ENCODE results near the gene PXK.
"Not testable (repeated sequence)": the region's sequence is repeated elsewhere in the genome, so short reads cannot be mapped to it uniquely, and the experiment has no call there.

The PXK gene

DNA sequence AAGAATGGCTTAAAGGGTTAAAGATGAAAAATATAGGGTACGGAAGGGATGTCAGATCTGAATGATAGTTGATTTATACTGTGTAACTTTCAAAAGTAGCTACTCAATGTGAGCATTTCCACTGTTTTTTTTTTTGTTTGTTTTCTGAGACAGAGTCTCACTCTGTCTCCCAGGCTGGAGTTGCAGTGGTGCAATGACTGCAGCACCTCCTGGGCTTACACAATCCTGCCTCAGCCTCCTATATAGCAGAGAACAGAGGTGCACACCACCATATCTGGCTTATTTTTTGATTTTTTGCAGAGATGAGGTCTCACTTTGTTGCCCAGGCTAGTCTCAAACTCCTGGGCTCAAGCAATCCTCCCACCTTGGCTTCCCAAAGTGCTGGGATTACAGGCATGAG lies 9.9 kb upstream of the PXK start:
- in situ Hi-C loops (cut with HindIII; ENCODE audit: low sequenced_read_pairs) = loop anchor here (5.0 kb wide), 1 partner anchor 90 kb away; no protein-coding TSS in a partner anchor

DNA sequence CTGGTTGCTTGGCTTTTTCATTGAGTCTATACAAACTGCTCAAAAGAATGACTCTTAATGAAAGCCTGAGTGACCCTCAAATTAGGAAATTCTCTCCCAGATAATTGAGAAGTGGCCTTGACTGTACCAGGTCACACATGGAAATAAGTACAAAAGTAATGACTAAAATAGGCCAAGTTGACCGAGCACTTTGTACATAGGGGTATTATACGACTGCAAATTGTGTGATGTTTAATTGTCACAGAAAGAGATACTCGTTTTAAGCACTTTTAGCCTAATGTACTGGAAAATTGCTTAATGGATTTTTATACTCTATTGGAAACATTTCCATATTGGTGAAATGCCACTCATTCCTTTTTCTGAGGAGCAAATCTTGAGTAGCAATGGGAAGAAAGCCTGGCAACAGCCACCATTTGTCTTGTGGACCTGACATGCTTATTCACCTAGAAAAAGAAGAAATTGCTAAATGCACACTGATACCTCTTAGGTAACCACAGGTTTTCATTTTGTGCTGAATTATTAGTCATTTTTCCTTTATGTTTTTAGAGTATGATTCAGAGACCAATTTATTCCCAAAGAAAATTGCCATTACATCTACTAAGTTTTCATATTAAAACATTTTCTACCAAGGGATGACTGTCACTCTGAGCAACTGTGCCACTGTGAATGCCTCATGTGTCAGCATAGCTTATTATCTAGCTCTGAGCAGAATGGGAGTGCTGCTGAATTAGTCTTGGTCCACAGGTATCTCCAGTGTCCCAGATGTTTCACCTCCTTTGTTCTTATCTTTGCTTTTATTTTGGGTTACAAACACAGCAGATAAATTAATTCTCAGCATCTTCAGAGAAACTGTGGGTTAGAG lies 8.9 kb upstream of the PXK start:
- in situ Hi-C loops (cut with HindIII; ENCODE audit: low sequenced_read_pairs) = loop anchor here (5.0 kb wide), 1 partner anchor 89 kb away; no protein-coding TSS in a partner anchor

DNA sequence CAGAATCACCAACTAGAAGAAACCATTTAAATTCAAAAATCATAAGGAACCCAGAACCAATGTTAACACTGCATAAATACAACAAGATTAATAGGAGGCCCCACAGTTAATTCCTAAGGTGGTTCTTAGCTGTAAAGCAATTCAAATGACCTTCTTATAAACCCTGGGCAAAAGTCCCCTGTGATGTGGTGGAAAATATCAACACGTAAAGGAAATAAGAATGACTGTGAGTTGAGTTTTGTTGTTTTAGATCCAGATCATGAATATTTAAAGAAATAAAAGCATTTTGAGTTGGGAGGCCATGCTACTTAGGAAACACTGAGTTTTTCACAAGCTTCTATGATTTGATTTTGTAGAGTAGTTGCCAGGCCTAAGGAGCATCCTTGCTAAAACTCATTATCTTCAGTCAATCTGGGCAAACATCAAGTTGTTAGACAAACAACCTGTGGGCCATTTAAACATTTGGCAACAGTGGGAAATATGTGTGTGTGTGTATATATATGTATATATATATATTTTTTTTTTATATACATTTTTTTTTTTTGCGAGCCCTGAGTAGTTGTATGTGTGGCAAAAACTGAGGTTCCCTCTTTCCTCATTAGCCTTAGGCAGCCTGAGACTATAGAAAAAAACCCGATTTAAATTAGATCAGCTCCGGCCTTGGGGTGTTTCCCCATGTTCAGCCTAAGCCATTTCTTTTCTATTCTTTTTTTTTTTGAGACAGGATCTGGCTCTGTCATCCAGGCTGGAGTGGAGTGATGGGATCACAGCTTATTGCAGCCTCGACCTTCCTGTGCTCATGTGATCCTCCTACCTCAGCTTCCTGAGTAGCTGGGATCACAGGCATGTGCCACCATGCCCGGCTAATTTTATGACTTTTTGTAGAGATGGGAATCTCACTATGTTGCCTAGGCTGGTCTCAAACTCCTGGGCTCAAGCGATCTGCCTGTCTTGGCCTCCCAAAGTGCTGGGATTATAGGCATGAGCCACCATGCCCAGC lies 8.0 kb upstream of the PXK start:
- in situ Hi-C loops (cut with HindIII; ENCODE audit: low sequenced_read_pairs) = loop anchor here (5.0 kb wide), 1 partner anchor 88 kb away; no protein-coding TSS in a partner anchor

DNA sequence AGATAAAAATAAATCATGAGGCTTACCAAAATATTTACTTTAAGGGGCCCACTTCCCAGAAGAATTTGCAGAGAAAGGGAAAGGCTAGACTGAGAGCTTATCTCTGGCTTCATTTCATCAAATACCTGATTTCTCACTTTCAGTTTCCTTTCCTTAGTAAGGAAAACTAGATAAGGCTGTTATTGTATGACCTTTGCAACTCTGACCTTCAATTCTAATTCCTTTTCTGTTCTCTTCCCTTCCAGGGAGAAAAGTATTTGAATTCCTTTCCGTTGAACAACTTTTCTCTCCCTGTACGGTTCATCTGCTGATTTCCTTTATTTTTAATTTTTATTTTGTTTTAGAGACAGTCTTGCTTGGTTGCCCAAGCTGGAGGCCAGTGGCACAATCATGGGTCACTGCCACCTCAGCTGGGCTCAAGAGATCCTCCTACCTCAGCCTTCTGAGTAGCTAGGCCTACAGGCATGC lies 7.1 kb upstream of the PXK start:
- in situ Hi-C loops (cut with HindIII; ENCODE audit: low sequenced_read_pairs) = no loop called here

DNA sequence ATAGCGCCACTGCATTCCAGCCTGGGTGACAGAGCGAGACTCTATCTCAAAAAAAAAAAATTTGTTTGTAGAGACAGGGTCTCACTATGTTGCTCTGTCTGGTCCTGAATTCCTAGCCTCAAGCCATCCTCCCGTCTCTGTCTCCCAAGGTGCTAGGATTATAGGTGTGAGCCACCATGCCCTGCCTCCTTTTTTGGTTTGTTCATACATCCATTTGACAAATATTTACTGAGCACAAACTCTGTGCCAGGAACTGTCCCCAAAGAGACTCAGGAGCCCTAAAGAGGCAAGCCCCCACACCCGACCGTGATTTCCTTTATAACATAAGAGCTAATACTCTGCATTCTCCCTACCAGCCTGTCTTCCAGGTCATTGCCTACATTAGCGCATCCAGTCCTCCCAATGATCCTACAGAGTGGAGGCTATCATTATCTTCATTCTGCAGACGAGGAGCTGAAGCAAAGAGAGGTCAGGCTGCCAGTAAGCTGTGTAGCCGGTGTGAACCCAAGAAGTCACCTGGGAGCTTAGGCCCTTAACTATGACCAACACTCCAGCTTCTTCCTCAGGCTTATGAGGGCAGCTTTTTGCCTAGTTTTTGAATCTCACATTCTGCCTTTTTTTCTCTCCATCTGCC lies 6.3 kb upstream of the PXK start:
- in situ Hi-C loops (cut with HindIII; ENCODE audit: low sequenced_read_pairs) = no loop called here

DNA sequence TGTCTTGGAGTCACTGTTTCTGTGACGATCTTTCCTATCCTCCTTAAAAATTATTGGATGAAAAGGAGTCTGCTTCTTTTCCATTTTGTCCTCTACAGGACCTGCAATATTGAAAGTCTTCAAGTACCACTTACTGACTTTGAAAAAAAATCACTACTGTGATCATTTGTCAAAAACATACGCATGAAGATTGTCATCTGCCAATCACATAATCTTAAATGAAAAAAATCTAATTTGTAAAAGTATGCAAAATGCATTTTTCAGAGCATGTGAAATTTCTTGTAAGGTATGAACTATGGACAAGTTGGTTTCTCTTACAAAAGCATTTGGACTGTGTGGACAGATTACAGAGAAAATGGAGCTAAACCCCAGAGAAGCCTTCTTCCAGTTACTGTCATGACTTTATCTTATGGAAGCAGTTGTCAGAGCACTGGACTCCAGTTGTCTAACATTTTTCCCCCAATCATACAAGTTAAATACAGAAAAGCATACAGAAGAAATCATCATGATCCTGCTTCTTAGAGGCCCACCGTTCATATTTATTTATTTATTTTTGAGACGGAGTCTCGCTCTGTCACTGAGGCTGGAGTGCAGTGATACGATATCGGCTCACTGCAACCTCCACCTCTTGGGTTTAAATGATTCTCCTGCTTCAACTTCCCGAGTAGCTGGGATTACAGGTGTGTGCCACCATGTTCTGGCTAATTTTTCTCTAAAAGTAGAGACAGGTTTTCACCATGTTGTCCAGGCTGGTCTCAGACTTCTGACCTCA lies 3.4 kb upstream of the PXK start:
- in situ Hi-C loops (cut with HindIII; ENCODE audit: low sequenced_read_pairs) = no loop called here

DNA sequence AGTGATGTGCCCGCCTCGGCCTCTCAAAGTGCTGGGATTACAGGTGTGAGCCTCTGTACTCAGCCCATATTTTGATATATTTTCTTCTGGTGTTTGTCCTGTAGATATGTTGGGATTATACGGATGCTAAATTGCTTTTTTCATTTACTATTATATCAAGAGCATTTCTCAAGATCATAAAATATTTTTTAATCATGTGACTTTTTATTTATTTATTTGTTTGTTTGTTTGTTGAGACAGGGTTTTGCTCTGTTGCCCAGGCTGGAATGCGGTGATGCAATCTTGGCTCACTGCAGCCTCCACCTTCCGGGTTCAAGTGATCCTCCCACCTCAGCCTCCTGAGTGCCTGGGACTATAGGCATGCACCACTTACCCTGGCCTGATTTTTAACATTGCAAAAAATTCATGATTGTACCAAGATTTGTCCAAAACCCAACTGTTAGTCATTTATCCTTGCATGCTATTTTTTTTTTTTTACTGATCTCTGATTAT lies 2.7 kb upstream of the PXK start:
- in situ Hi-C loops (cut with HindIII; ENCODE audit: low sequenced_read_pairs) = no loop called here

DNA sequence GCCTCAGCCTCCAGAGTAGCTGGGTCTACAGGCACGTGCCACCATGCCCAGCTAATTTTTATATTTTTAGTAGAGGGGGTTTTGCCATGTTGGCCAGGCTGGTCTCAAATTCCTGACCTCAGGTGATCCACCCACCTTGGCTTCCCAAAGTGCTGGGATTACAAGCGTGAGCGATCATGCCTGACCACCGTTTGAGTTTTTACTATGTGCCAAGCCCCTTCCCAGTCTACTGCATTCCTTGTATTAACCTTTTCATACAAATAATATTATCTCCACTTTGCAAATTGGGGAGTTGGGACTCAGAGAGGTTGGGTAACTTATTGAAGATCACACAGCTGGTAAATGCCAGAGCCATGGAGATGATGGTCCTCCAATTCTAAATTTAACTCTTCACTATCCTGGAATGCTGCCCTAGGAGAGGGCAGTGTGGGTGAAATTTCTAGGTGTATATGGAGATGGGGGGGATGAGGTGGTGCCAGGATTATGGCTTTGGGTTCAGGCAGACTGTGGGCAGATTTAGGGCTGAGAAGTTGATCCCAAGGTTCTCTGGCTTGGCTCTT lies 1.0 kb upstream of the PXK start:
- in situ Hi-C loops (cut with HindIII; ENCODE audit: low sequenced_read_pairs) = no loop called here

DNA sequence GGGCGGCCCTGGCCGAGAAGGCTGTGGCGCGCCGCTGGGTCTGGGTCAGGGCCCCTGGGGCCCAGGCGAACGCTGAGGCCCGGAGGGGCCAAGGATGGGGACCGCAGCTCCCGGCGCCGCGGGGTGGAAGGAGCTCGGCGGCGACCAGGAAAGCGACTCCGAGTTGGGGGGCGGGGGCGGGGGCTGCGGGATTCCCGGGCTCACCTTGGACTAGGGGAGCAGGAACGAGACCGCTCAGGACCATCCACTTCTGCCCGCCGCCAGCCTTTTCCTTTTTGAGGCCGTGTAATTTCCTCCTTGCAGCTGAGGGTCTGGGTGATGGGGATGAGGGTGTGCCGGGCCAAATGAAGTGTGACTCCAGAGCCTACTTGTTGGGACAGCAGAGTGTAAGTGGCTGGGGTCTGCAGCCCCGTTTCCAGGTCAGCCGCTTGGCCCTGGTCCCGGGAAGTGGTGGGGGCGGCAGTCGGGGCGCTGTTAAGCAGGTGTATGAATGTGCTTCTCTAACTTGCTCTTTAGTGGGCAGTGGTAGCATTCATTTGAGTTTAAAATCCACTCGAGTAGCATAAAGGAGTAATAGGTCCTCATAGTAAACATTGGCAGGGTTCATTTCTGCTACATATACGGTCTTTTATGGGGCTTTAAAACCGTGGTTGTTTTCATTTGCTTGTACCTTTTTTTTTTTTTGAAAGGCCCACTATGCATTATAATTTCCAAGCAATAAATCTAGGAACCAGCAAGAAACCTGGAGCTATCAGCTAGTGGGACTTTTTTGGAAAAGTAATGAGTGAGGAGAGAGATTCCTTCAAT lies 717 bp downstream of the PXK start:
- in situ Hi-C loops (cut with HindIII; ENCODE audit: low sequenced_read_pairs) = no loop called here

DNA sequence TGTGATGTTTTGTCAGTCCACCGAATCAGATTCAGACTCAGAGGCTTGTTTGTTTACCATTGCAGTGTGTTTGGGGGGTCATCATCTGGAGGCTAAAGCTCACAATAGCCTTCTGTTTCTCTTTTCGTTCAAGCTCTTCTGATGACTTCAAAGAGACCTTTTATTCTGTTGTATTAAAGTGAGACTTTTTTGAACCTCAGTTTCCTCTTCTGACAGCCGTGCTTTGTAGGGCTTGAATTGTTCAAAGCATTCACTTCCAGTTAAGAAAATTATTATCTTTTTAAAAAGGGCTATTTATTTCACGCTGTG lies 1.3 kb downstream of the PXK start:
- in situ Hi-C loops (cut with HindIII; ENCODE audit: low sequenced_read_pairs) = no loop called here

DNA sequence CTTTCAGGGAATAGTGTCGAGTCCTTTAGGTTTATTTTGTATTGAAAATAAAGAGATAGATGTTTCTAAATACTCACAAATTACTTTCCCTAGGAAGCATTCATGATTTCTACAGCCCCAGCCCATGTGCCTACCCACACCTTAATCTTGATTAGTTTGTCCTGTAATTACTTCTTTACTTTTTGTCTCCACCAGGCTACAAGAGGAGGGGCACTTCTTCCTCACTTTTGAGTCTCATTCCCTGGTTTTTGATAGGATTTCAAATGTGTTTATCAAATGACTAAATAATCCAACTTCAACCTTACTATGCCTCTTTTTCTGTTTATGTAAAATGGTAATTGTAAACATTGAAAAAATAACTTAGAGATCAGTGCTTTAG lies 1.8 kb downstream of the PXK start:
- in situ Hi-C loops (cut with HindIII; ENCODE audit: low sequenced_read_pairs) = no loop called here

DNA sequence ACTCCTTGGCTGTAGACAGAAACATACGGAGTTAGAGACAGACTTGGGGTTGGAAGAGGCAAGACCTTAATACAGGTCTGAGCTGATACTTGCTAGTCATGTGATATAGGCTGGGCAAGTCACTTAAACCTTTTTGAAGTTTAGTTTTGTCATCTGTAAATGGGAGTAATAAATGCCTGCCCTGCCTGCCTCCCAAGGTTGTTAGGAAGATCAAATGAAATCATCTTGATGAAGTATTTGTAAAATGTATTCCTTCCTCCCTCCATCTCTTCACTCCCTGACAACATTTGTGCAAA lies 2.9 kb downstream of the PXK start:
- in situ Hi-C loops (cut with HindIII; ENCODE audit: low sequenced_read_pairs) = no loop called here

DNA sequence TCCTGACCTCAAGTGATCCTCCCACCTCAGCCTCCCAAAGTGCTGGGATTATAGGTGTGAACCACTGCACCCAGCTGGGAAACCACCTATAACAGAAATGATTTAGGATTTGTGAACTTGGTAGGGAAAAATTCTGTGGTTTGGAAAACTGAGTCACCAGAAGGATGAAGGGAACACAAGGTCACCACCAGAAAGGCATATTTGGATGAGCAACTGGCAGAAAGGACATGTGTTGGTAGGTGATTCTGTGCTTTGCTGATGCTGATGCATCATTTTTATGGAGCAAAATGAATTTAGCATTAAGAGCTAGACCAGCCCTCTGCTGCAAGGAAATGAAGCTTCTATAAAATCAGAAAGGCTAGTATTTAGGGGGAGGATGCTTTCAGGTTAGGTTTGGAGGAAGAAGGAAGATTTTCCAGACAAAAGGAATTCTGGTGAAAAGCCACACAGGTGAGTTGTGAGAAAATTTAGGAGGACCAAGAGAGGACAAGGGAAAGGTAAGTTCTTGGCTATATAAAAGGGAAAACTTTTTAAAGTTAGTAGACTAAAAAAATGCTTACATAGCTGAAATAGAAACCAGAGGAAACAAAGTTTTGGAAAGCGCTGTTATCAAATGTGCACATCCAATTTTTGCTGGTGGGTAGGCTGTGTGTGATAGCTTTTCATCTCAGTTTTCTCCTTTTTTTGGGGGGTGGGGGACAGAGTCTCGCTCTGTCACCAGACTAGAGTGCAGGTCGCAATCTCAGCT lies 3.6 kb downstream of the PXK start:
- in situ Hi-C loops (cut with HindIII; ENCODE audit: low sequenced_read_pairs) = no loop called here

DNA sequence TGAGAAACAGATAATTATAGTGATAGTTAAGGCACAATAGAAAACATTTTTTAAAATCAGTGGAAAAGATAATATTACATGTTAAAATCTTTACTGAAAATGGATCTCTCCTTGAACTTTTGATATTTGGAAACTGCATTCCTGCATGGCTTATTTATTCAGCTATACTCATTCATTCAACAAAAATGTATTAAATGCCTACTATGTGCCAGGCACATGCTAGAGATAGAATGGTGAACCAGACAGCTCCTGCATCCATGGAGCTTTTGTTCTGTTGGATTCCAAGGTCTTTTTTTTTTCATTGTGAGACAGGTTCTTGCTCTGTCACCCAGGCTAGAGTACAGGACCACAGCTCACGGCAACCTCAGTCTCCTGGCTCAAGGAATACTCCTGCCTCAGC lies 4.5 kb downstream of the PXK start:
- in situ Hi-C loops (cut with HindIII; ENCODE audit: low sequenced_read_pairs) = no loop called here

DNA sequence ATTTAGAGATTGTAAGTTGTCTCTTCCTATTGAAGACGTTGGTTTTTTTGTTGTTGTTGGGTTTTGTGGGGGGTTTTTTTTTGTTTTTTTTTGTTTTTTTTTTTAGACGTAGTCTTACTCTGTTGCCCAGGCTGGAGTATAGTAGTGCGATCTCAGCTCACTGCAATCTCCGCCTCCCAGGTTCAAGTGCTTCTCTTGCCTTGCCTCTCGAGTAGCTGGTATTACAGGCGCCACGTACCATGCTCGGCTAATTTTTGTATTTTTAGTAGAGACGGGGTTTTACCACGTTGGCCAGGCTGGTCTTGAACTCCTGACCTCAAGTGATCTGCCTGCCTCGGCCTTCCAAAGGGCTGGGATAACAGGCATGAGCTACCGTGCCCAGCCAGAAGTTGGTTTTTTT lies 6.5 kb downstream of the PXK start:
- in situ Hi-C loops (cut with HindIII; ENCODE audit: low sequenced_read_pairs) = not testable (repeated sequence)

DNA sequence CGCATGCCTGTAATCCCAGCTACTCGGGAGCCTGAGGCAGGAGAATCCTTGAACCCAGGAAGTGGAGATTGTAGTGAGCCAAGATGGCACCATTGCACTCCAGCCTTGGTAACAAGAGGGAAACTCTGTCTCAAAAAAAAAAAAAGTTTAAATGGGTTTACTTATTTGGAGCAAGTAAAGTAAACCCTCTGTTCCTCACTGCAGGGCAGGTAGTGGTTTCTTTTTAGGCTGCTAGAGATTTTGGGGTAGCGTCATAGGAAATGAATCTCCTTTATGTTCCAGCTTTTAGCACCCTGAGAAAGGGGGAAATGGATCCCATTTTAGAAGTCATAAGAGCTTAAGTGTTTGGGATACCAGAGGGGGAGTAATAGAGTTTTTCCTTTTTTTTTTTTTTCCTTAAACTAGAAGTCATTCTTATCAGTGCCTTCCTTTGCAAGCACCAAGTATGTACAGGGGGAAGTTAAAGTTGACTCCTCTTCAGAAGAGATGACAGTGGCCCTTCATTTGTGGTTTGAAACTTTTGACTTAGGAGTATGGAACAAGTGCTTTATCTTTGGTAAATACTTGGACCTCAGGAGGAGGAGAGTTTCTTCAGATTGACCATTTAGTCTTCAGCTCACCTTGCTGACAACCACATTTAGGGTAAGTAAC lies 8.0 kb downstream of the PXK start:
- in situ Hi-C loops (cut with HindIII; ENCODE audit: low sequenced_read_pairs) = no loop called here

DNA sequence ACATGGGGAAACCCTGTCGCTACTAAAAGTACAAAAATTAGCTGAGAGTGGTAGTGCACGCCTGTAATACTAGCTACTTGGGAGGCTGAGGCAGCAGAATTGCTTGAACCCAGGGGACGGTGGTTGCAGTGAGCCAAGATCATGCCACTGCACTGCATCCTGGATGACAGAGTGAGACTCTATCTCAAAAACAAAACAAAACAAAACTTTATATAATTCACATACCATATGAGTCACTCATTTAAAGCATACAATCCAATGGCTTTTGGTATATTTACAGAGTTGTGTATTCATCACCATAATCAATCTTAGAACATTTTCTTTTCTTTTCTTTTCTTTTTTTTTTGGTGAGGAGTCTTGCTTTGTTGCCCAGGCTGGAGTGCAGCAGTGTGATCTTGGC lies 8.7 kb downstream of the PXK start:
- in situ Hi-C loops (cut with HindIII; ENCODE audit: low sequenced_read_pairs) = no loop called here

DNA sequence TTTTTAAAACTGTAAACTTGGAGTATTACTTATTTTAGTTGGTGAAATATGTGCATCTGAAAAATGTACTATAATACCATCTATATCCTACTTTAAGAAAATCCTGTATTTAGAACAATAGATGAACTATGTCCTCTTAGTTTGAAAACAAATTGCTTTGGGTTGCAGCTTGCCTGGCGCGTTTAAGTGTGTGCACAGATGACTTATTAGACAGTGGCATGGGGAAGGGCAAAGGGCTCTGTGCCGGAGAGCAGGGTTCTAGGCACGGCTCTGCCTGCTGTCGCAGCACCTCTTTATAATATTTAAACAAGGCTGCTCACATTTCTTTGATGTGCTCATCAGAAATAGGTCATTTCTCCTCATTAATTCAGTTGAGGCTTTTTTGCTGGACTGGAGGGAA lies 10.0 kb downstream of the PXK start:
- in situ Hi-C loops (cut with HindIII; ENCODE audit: low sequenced_read_pairs) = no loop called here

Data from DLD1 (cell line).